AG09309 (cell line): ENCODE measurements around the gene PIPOX.

Experiments
- DNase-seq: peaks from one replicate; pipeline ENCODE4 v3.0.0-alpha.2; 2010; ENCODE audit warnings: low read depth
- H3K4me3 ChIP-seq: 2 replicates; pipeline ENCODE4 v1.5.1; 2011; ENCODE audit warnings: mild to moderate bottlenecking, low read depth, low read length, moderate library complexity; ENCODE audit not compliant: control insufficient read depth
- TF ChIP-seq, protein P1 (sequence below): IDR thresholded peaks from 2 replicates; pipeline ENCODE4 v1.5.1; 2011; ENCODE audit warnings: mild to moderate bottlenecking, low read depth, low read length, inconsistent platforms; ENCODE audit not compliant: insufficient read depth, control insufficient read depth; ENCODE audit errors: missing control alignments

PIPOX gene

GRCh38 chr17:29061036-29061435 lies 18.1 kb downstream of the PIPOX start:
- TF ChIP-seq, protein P1, sequence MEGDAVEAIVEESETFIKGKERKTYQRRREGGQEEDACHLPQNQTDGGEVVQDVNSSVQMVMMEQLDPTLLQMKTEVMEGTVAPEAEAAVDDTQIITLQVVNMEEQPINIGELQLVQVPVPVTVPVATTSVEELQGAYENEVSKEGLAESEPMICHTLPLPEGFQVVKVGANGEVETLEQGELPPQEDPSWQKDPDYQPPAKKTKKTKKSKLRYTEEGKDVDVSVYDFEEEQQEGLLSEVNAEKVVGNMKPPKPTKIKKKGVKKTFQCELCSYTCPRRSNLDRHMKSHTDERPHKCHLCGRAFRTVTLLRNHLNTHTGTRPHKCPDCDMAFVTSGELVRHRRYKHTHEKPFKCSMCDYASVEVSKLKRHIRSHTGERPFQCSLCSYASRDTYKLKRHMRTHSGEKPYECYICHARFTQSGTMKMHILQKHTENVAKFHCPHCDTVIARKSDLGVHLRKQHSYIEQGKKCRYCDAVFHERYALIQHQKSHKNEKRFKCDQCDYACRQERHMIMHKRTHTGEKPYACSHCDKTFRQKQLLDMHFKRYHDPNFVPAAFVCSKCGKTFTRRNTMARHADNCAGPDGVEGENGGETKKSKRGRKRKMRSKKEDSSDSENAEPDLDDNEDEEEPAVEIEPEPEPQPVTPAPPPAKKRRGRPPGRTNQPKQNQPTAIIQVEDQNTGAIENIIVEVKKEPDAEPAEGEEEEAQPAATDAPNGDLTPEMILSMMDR: no peak
- no peak overlapping the region for H3K4me3 ChIP-seq
- DNase-seq: no peak

DNA sequence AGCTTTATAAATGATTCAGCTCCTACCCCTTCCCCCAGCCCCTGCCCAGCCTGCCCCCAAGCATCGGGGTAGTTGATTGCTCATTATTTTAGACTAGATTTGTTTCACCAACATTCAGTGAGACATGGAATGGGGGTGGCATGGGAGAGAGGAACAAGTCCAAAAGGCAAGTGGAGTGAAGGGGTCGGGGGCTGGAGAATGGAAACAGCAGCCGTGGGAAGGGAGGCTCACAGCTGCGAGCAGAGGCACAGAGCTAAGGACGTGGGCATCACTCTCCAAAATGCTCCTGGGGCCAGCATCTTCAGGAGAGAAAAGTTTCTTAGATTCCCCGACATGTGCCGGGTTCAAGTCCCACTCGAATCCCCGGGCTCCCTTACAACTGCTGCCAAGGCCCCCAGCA lies 19.3 kb downstream of the PIPOX start:
- TF ChIP-seq, protein P1: no peak
- DNase-seq: no peak

GRCh38 chr17:29063992-29064391 lies 21.1 kb downstream of the PIPOX start:
- H3K4me3 ChIP-seq: no peak overlapping the region
- no peak for DNase-seq
- TF ChIP-seq, protein P1: no peak

More for the DNA sequence above, 19.3 kb downstream of the PIPOX start:
- H3K4me3 ChIP-seq: no peak overlapping the region

DNA sequence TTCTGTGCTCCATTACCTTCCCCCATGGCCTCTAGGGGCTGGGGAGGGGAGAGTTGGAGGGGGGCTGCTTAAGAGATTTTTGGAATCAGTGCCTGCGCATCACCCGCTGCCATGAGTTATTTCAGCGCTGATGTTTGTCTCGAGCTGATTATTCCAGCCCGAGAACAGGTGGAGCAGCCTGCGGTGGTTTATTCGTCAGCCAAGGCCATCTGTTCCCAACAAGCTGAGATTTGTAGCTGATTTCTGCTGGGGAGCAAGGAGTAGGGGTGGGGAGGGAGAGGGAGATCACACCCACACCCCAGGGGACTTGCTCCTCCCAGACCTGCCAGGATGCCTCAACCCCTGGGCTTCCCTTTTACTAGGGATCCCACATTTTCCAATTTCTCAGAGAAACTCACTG lies 23.1 kb downstream of the PIPOX start:
- DNase-seq: no peak
- no peak overlapping the region for H3K4me3 ChIP-seq
- TF ChIP-seq, protein P1: no peak

GRCh38 chr17:29066606-29067005 lies 23.7 kb downstream of the PIPOX start:
- no peak overlapping the region for H3K4me3 ChIP-seq
- DNase-seq: no peak
- TF ChIP-seq, protein P1: no peak

GRCh38 chr17:29068818-29069217 lies 25.9 kb downstream of the PIPOX start:
- H3K4me3 ChIP-seq: no peak overlapping the region
- TF ChIP-seq, protein P1: no peak
- DNase-seq: no peak

DNA sequence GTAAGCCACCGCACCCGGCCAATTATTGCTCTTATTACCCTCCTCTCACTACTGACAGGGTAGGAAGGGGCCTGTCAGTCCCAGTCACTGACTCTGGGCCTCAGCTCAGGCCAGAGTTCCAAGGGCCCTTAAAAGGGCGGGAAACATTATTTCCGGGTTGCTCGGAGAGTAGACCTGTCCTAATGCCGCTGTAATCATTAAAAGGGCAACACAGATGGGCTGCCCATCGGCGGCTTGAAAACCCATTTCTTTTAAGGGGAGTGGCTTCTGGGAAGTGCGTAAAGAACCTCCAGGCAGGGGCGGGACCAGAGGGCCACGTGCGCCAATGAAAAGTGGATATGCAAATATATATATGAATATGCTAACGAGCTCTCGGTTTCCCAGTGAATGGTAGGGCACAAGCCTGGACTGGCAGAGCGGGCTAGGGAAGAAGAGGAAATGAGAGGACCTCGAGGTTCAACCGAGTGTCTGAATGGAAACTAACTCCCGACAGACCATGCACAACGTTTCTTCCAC lies 26.6 kb downstream of the PIPOX start:
- TF ChIP-seq, protein P1: no peak
- no peak for DNase-seq
- H3K4me3 ChIP-seq: no peak overlapping the region
